NOMO-1 treated with dmso at 0.1 percent for 144 hours (cell line): ENCODE data around the gene ZNF106.

Experiments used
- DNase-seq: peaks from one replicate; lab custom pipeline; 2025; ENCODE audit not compliant: unreplicated experiment; lab: John Stamatoyannopoulos, UW

The ZNF106 gene

GRCh38 chr15:42490671-42491538 lies at the start of gene ZNF106:
ZNF106 (minus strand) TSS chr15:42491141; CDS start chr15:42472289, 18,852 bp downstream.
- DNase-seq, result peak; percentile 81

DNA sequence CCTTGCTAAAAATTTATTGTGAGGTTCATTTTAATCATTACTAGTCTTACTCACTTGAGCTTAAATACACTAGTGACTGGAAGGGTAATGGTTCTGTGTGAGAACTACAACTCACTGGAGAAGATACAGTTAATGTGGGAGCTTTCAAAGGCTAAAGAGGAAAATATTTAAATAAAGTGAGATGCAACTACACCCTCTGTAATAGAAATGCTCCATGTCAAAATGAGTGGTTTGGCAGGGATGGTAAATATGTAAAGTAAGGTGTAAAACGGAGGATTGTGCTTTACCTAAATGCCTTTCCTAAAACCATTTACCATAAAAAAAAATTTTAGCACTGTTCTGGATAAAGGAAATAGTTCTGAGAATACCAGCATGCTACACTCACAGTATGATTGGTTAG lies 42.3 kb upstream of the ZNF106 start:
- no peak for DNase-seq

DNA sequence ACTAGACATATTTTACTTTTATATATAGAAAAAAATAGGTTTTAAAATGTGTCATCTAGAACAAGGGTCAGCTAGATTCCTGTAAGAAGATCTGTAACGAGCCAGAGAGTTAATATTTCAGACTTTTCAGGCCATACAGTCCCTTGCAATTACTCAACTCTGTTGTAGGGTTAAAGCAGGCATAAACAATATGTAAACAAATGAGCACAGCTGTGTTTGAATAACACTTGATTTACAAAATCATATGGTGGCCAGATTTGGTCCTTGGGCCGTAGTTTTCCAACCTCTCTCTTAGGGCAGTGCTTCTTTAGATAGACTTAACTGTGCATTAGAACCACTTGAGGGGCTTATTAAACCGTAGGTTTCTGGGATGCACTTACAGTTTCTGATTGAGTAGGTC lies 38.0 kb upstream of the ZNF106 start:
- no peak for DNase-seq

DNA sequence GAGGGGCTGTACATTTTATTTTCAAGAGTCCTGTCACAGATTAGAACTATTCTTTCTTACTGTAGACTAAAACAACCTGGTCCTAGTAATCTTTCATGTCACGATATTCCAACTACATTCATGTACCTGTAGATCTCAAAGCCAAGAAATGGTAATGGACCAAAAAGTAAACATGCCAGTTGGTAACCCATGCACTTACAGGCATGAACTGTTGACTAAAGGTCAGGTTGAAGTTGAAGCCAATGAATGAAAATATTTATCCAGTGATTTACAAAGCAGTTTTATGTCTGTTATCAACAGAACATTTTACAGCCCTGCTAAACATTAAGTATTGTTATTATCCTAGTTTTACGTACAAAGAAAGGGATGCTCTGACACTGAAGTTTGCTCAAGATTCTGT lies 32.4 kb upstream of the ZNF106 start:
- no peak for DNase-seq

DNA sequence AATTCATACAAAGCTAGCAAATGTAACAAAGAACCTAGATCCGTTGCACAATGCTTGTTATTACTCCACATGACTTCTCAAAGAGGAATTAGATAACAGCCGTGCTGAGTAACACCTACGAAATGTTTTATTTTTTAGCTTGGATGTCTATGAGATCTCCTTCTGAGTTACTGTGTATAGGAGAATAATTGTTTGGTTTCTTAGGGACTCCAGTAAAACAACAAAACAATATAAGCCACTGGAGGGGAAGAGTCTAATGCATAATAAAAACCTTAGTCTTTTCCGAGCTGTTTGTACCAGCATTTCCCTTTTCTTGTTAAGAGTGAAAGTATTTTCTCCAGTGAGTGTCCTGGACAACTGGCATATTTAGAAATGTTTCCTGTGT lies 20.1 kb upstream of the ZNF106 start:
- no peak for DNase-seq

GRCh38 chr15:42510258-42511006 lies 19.5 kb upstream of the ZNF106 start:
- DNase-seq, result no peak

GRCh38 chr15:42508263-42508690 lies 17.3 kb upstream of the ZNF106 start:
- DNase-seq, result no peak

DNA sequence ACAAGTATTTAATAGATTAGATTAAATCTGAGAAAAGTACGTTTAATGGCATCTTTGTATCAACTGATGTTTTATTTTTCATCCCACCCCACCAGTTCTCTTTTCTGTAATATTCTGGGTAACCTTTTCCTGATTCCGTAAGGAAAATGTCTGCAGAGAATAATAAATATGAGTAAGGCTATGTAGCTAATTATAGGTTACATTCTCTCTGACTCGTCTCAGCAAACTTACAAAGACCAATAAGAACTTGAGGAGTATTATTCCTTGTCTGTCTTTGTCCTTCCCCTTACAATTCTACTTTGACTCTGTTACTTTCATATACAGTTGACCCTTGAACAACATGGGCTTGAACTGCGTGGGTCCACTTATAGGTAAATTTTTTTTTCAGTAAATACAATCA lies 16.6 kb upstream of the ZNF106 start:
- DNase-seq, result no peak

DNA sequence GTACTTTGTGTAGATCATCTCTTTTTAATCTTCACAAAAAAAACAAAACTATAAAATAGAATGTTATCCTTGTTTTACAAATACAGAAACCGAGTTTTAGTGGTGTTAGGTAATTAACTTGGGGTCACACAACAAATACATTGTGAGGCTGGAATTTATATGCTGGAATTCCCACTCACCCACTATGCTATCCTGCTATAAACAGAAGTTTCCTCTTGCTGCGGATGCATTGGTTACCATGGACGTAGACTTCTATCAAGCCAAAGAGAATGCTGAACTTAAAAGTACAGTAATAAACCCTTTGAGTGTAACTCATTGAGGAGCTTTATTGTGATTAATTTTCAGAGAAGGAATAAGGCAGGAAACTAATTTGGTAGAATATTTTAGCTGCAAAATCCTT lies 13.7 kb upstream of the ZNF106 start:
- no peak for DNase-seq

DNA sequence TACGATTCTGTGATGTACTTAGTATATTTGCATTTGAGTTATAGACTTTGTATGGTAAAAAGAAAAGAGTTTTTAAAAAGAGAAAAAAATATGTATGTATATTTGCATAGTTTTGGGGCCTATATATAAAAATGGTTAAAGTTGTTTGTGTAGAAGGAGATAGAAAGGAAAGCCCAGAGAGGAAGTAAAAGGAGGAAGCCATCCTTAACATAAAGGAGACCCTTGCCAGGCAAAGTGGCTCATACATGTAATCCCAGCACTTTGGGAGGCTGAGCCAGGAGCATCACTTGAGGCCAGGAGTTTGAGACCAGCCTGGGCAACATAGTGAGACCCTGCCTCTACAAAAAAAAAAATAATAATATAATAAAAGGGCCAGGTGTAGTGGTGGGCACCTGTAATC lies 12.9 kb upstream of the ZNF106 start:
- no peak for DNase-seq

DNA sequence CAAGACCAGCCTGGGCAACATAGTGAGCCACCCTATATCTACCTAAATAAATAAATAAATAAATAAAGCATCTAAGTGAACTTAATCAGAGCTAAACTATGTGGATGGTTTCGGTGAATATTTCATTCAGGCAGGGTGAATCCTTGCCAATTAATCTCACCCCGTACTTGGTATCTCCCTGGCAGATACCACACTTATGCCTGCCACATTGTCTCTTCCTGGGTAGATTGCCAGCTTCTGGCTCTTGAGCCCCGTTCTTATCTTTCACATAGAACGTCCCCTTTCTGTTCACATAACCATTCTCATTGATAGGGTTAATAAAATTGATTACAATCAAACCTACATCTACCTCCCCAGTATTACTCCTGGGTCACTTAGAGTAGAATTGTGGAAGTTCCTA lies 11.5 kb upstream of the ZNF106 start:
- DNase-seq, result no peak

- no peak for DNase-seq
Measured at GRCh38 chr15:42499858-42500609, 9.1 kb upstream of the ZNF106 start.

- DNase-seq, result no peak
Measured at GRCh38 chr15:42498212-42499068, 7.5 kb upstream of the ZNF106 start.

DNA sequence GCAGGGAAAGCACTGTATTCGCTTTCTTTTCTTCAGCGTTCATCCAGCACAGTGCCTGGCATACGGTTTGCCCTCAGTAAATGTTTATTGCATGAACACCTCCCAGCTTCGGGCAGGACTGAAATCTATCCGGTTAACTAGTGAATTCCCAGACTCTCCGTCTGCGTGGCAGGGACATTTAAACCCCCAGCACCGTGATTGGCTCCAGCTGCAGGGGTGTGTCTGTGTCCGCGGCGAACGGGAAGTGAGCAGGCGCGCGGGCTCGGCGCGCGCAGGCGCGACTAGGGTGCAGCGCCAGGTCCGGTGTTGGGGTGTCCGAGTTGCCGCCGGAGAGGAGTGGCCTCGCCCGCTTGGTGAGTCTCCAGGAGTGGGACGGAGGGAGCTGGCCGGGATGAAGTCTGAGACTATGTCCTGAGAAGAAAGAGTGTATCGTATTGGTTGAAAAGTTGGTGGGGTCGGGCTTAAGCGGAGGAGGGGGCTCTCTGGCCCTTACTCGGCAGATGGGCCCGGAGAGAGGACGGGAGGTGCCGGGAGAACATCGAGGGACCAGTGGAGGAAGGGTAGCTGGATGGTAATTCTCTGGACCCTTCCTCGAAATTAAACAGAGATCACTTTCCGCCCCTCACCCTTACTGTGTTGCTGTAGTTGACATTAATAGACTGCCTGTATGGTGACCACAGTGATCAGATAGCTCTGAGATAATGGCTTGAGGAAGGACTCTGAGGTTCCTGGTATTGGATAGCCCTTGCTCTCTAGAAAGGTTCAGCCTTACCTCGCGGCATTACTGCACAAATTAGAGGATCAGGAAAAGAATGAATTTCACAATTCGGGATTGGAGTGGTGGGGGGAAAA lies 4.6 kb upstream of the ZNF106 start, which contains the start of gene SNAP23:
TSS of gene SNAP23 (plus strand) at position 274 of the 852 bp plus-strand sequence. CDS start 16,213 bp downstream, outside the sequence.
- peak; percentile 91 for DNase-seq

DNA sequence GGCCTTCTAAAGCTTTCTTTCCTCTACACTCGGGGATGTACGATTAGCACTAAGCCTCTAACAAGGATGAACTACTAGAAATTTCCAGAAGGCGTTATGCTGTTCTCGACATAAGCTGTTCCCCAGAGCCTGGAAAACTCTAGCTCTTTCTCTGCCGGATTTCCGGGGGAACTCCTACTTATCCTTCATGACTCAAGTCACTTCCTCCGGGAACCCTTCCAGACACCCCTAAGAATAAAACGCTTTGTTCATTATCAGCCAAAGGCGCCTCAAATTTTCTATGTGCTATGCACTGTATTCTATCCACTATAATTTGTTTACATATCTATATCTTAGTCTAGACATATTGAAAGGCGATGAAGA lies 4.0 kb upstream of the ZNF106 start:
- no peak for DNase-seq

DNA sequence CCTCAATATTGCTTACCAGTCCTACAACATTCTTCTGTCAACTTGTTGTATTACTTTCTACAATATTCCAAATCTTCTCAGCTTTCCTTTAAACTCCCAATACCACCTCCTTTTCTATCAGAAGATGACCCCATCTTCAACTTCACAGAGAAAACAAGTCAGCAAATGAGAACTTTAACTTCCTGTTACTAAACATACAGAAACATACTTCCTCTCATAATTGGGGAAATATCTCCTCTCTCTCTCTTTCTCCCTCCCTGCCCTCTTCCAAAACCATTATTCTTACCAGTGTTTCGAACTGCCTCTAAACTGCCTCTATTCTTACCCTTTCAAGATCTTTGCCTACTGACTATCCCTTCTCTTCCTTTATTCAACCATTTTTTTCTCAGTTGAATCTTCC lies 2.7 kb upstream of the ZNF106 start:
- DNase-seq, result peak; percentile 14

DNA sequence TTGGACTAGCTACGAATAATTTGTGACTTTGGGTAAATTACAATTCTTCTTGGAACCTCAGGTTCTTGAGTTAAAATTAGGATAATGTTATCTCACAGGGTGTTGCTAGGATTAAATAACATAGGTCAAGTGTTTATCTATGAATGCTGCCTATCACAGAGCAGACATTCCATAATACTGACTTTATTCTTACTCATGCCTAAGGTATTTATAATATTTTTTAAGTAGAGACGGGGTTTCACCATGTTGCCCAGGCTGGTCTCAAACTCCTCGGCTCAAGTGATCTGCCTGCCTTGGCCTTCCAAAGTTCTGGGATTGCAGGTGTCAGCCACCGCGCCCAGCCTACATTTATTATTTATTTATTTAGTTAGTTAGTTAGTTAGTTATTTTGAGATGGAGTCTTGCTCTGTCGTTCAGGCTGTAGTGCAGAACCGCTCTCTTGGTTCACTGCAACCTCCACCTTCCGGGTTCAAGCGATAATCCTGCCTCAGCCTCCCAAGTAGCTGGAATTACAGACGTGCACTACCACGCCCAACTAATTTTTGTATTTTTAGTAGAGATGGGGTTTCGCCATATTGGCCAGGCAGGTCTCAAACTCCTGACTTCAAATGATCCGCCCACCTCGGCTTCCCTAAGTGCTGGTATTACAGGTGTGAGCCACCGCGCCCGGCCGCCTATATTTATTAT lies 741 bp upstream of the ZNF106 start:
- no peak for DNase-seq

- peak; percentile 24 for DNase-seq
Measured at GRCh38 chr15:42490291-42490670, 660 bp downstream of the ZNF106 start.

DNA sequence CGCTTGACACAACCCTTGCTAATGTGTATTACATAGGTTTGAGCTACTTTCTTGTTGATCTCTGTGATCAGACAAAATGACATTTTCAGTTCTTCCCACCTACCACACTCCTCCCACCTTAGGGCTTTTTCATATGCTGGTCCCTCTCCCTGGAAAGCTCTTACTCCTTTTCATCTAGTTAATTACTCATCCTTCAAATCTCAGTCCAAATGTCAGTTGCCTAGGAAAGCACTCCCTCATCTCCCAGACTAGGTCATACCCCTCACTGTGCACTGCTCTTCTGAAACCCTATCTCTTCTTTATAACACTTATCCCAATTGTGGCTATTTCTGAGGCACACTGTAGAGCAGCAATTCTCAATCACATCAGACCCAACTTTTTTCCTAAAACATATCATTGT lies 7.3 kb downstream of the ZNF106 start:
- no peak for DNase-seq
